Renal pelvis (tissue), 3 donors: ENCODE measurements around the gene SOS2. TPM values are rescaled to one million over a fixed set of nuclear protein-coding genes. Genes with fewer than 3 reads are reported as not detected.

Experiments used
- polyA plus RNA-seq, 3 donors: library from polyadenylated mRNA; unstranded; fragments of 120-200 nt; gene quantifications; one replicate each; pipeline ENCODE4 v1.2.1, GENCODE V29; 2013; ENCODE audit not compliant: insufficient read length in 3 of 3

The SOS2 gene
- polyA plus RNA-seq, 3 donors, result 33.0 to 39.0 (median 34.8) TPM

Other genes with a start within 250 kb of the SOS2 start
- 10 to 100 TPM; 11.8 to 16.5 (median 16.1) TPM for gene VCPKMT, start 115.0 kb downstream of the SOS2 start, polyA plus RNA-seq
- 10 to 100 TPM in 2 of 3 donors, 1 to 10 TPM in 1; 8.6 to 13.7 (median 10.4) TPM for gene L2HGDH, start 80.7 kb upstream of the SOS2 start, polyA plus RNA-seq
- gene DMAC2L, start 80.7 kb upstream of the SOS2 start, polyA plus RNA-seq, result 10 to 100 TPM; 16.8 to 31.9 (median 31.6) TPM
- gene CDKL1, start 165.3 kb upstream of the SOS2 start, polyA plus RNA-seq, result 1 to 10 TPM; 6.1 to 9.6 (median 7.7) TPM